HEK293 (cell line): ENCODE results near the gene CDK11B.

Experiments
- CTCF ChIA-PET: fragments of 350-600 bp; formaldehyde crosslinking; extraction: SDS; loops from one replicate; lab custom pipeline; 2021; ENCODE audit warnings: antibody characterized with exemption; lab: Yijun Ruan, JAX
- POLR2A ChIA-PET: fragments of 300-600 bp; formaldehyde crosslinking; extraction: SDS; loops from one replicate; lab custom pipeline; 2020; ENCODE audit warnings: antibody characterized with exemption, inconsistent platforms; lab: Yijun Ruan, JAX
- H3K27ac ChIP-seq: fragments of 200-500 bp; sonication (Bioruptor generic); 2 replicates; pipeline ENCODE4 v1.5.1; 2014; ENCODE audit warnings: low read depth, low read length, control low read depth, inconsistent platforms; ENCODE audit errors: extremely low read depth
- H3K36me3 ChIP-seq, 2 experiments: fragments of 200-500 bp in 1 of 2; sonication (Bioruptor generic) in 1 of 2; 1 replicate in 1 of 2; 2 replicates in 1 of 2; pipeline ENCODE4 v1.5.1; 2014 to 2017; ENCODE audit warnings: inconsistent platforms in 2 of 2, low read length in 2 of 2; ENCODE audit not compliant: control insufficient read depth in 2 of 2, insufficient read depth in 1 of 2
- H3K4me1 ChIP-seq: fragments of 200-500 bp; sonication (Bioruptor generic); 2 replicates; pipeline ENCODE4 v1.5.1; 2014; ENCODE audit warnings: mild to moderate bottlenecking, low read length, inconsistent platforms; ENCODE audit not compliant: control insufficient read depth, insufficient read depth
- H3K4me3 ChIP-seq: 2 replicates; pipeline ENCODE4 v1.5.1; 2011; ENCODE audit warnings: low read depth, mild to moderate bottlenecking, control low read depth, low read length, moderate library complexity
- H3K9me3 ChIP-seq: fragments of 200-500 bp; sonication (Bioruptor generic); 2 replicates; pipeline ENCODE4 v1.5.1; 2014; ENCODE audit warnings: low read depth, low read length, inconsistent platforms; ENCODE audit not compliant: control insufficient read depth, insufficient read depth
- BCL11A ChIP-seq: fragments of 450-650 bp; formaldehyde crosslinking; IDR thresholded peaks from 2 replicates; pipeline ENCODE4 v1.5.1; 2016; ENCODE audit warnings: low read depth, missing biosample characterization, missing genetic modification characterization
- BCL11B ChIP-seq: fragments of 450-650 bp; formaldehyde crosslinking; IDR thresholded peaks from 2 replicates; pipeline ENCODE4 v1.5.1; 2016; ENCODE audit warnings: low read depth, missing biosample characterization, missing genetic modification characterization
- GLIS1 ChIP-seq: fragments of 450-650 bp; formaldehyde crosslinking; IDR thresholded peaks from 2 replicates; pipeline ENCODE4 v1.5.1; 2016; ENCODE audit warnings: missing biosample characterization, missing genetic modification characterization
- GLIS2 ChIP-seq: fragments of 450-650 bp; formaldehyde crosslinking; IDR thresholded peaks from 2 replicates; pipeline ENCODE4 v1.5.1; 2016; ENCODE audit warnings: missing biosample characterization, missing genetic modification characterization
- HIC1 ChIP-seq: fragments of 450-650 bp; formaldehyde crosslinking; IDR thresholded peaks from 2 replicates; pipeline ENCODE4 v1.5.1; 2016; ENCODE audit warnings: missing biosample characterization, missing genetic modification characterization
- INSM2 ChIP-seq: fragments of 450-650 bp; formaldehyde crosslinking; IDR thresholded peaks from 2 replicates; pipeline ENCODE4 v1.5.1; 2016; ENCODE audit warnings: missing biosample characterization, missing genetic modification characterization
- ZFHX2 ChIP-seq: fragments of 450-650 bp; formaldehyde crosslinking; conservative IDR thresholded peaks from 2 replicates; pipeline ENCODE4 v1.5.1; 2016; ENCODE audit warnings: missing biosample characterization, missing genetic modification characterization
- ZNF138 ChIP-seq: fragments of 450-650 bp; formaldehyde crosslinking; IDR thresholded peaks from 2 replicates; pipeline ENCODE4 v1.5.1; 2016; ENCODE audit warnings: missing biosample characterization, missing genetic modification characterization, borderline replicate concordance
- ZNF140 ChIP-seq: fragments of 450-650 bp; formaldehyde crosslinking; IDR thresholded peaks from 2 replicates; pipeline ENCODE4 v1.5.1; 2016; ENCODE audit warnings: missing biosample characterization, missing genetic modification characterization
- ZNF146 ChIP-seq: fragments of 450-650 bp; formaldehyde crosslinking; IDR thresholded peaks from 2 replicates; pipeline ENCODE4 v1.5.1; 2016; ENCODE audit warnings: missing biosample characterization, missing genetic modification characterization
- ZNF2 ChIP-seq: fragments of 450-650 bp; formaldehyde crosslinking; IDR thresholded peaks from 2 replicates; pipeline ENCODE4 v1.5.1; 2016; ENCODE audit warnings: missing biosample characterization, missing genetic modification characterization
- ZNF202 ChIP-seq: fragments of 450-650 bp; formaldehyde crosslinking; IDR thresholded peaks from 2 replicates; pipeline ENCODE4 v1.5.1; 2016; ENCODE audit warnings: missing biosample characterization, missing genetic modification characterization, borderline replicate concordance
- ZNF23 ChIP-seq: fragments of 450-650 bp; formaldehyde crosslinking; IDR thresholded peaks from 2 replicates; pipeline ENCODE4 v1.5.1; 2016; ENCODE audit warnings: missing biosample characterization, missing genetic modification characterization, borderline replicate concordance
- ZNF292 ChIP-seq: fragments of 450-650 bp; formaldehyde crosslinking; IDR thresholded peaks from 2 replicates; pipeline ENCODE4 v1.5.1; 2016; ENCODE audit warnings: low read depth, missing biosample characterization, missing genetic modification characterization, borderline replicate concordance
- ZNF324 ChIP-seq: fragments of 450-650 bp; formaldehyde crosslinking; IDR thresholded peaks from 2 replicates; pipeline ENCODE4 v1.5.1; 2016; ENCODE audit warnings: missing biosample characterization, missing genetic modification characterization
- ZNF416 ChIP-seq: fragments of 450-650 bp; formaldehyde crosslinking; IDR thresholded peaks from 2 replicates; pipeline ENCODE4 v1.5.1; 2016; ENCODE audit warnings: missing biosample characterization, missing genetic modification characterization
- ZNF561 ChIP-seq: fragments of 450-650 bp; IDR thresholded peaks from 2 replicates; pipeline ENCODE4 v1.5.1; 2018; ENCODE audit warnings: missing biosample characterization, missing genetic modification characterization, borderline replicate concordance
- ZNF747 ChIP-seq: fragments of 450-650 bp; formaldehyde crosslinking; IDR thresholded peaks from 2 replicates; pipeline ENCODE4 v1.5.1; 2016; ENCODE audit warnings: missing biosample characterization, missing genetic modification characterization
- ZNF777 ChIP-seq: fragments of 450-650 bp; formaldehyde crosslinking; IDR thresholded peaks from 2 replicates; pipeline ENCODE4 v1.5.1; 2017; ENCODE audit warnings: missing biosample characterization, missing genetic modification characterization, borderline replicate concordance
- ZSCAN18 ChIP-seq: fragments of 450-650 bp; formaldehyde crosslinking; IDR thresholded peaks from 2 replicates; pipeline ENCODE4 v1.5.1; 2016; ENCODE audit warnings: missing biosample characterization, missing genetic modification characterization
- TF ChIP-seq, protein P1 (sequence below): fragments of 450-650 bp; formaldehyde crosslinking; IDR thresholded peaks from 2 replicates; pipeline ENCODE4 v1.5.1; 2016; ENCODE audit warnings: missing biosample characterization, missing genetic modification characterization
- TF ChIP-seq, protein P2 (sequence below): fragments of 450-650 bp; formaldehyde crosslinking; IDR thresholded peaks from 2 replicates; pipeline ENCODE4 v1.5.1; 2016; ENCODE audit warnings: missing biosample characterization, missing genetic modification characterization

The CDK11B gene

DNA sequence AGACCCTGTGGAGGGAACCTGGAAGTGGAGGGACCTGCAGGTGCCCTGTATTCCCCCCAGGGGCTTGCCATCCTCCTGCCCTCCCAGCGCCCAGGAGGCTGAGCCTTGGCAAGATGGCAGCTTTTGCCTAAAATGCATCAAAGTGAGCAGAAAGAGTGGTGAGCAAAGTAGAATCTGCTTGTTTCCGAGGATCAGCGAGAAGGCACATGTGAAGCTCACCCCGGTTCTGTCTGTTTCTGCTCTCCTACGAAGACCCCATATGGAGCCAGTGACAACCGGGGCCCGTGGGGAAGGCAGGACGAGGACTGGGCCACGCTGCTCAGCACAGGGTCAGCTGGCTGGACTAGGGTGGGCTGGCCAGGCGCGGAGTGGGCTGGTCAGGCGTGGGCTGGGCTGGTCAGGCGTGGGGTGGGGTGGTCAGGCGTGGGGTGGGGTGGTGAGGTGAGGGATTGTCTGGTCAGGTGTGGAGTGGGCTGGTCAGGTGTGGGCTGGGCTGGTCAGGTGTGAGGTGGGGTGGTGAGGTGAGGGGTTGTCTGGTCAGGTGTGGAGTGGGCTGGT is 53.7 kb downstream of the CDK11B start:
- no peak overlapping the region for H3K27ac ChIP-seq
- CTCF ChIA-PET = no interaction called here
- no peak overlapping the region for H3K4me3 ChIP-seq
- TF ChIP-seq INSM2 (tag by site-specific recombination) (no peak), BCL11A (tag by site-specific recombination) (peak; percentile 16; the same call in 1 of the 2 replicates), ZNF2 (tag by site-specific recombination) (no peak), GLIS2 (tag by site-specific recombination) (peak; percentile 33; the same call in 1 of the 2 replicates), BCL11B (tag by site-specific recombination) (0 out of 2 replicates have a peak, but pooled peaks have one; percentile 20), HIC1 (0 out of 2 replicates have a peak, but pooled peaks have one; percentile 37), ZNF146 (tag by site-specific recombination) (no peak)
- TF ChIP-seq, protein P1, sequence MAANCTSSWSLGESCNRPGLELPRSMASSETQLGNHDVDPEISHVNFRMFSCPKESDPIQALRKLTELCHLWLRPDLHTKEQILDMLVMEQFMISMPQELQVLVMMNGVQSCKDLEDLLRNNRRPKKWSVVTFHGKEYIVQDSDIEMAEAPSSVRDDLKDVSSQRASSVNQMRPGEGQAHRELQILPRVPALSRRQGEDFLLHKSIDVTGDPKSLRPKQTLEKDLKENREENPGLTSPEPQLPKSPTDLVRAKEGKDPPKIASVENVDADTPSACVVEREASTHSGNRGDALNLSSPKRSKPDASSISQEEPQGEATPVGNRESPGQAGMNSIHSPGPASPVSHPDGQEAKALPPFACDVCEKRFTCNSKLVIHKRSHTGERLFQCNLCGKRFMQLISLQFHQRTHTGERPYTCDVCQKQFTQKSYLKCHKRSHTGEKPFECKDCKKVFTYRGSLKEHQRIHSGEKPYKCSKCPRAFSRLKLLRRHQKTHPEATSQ (tag by site-specific recombination) = no peak
- no peaks in the 10 kb centered on the region for H3K36me3 ChIP-seq
- POLR2A ChIA-PET = no interaction called here
- H3K9me3 ChIP-seq = no peaks in the 10 kb centered on the region
- no peaks in the 10 kb centered on the region; the same call in 1 of the 2 replicates for H3K4me1 ChIP-seq

DNA sequence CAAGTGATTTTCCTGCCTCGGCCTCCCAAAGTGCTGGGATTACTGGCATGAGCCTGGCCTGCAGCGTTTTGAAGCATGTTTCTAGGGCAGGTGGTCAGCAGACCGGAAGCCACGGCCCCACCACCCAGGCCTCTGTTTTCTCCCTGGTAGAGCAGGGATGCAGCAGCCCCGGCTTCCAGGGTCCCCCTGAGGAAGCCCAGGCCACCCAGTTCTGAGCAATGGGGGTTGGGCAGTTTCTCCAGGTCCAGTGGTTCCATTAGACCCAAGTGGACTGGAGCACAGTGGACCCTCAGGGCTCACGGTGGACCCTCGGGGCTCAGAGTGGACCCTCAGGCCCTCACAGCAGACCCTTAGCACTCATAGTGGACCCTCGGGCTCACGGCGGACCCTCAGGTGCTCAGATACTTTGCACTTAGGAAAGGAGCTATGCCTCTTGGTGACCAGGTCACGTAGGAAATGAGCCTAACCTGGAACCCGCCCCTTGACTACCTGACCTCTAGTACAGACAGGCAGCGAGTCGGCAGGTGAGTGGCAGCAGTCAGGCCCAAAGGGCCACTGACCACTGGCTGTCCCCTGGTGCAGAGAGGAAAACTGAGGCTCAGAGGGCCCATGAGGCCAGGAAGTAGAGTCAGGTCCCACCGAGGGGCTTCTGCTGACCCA is 54.3 kb downstream of the CDK11B start:
- H3K9me3 ChIP-seq = no peaks in the 10 kb centered on the region
- no peaks in the 10 kb centered on the region; the same call in 1 of the 2 replicates for H3K4me1 ChIP-seq
- ChIA-PET POLR2A (interaction anchor here (1.5 kb wide), 1 partner anchor 24 kb away, joined by 3 read pairs; no protein-coding TSS in a partner anchor), CTCF (no interaction called here)
- H3K36me3 ChIP-seq = no peaks in the 10 kb centered on the region
- no peak for TF ChIP-seq ZNF561 (tag by site-specific recombination)
- TF ChIP-seq ZNF140 (tag by site-specific recombination) = no peak
- TF ChIP-seq ZFHX2 (tag by site-specific recombination) = no peak
- TF ChIP-seq ZNF416 (tag by site-specific recombination) = no peak
- TF ChIP-seq ZNF202 (tag by site-specific recombination) = no peak
- TF ChIP-seq ZNF324 (tag by site-specific recombination) = no peak
- no peak for TF ChIP-seq ZNF777 (tag by site-specific recombination)
- TF ChIP-seq ZNF747 (tag by site-specific recombination) = no peak
- TF ChIP-seq, protein P2, sequence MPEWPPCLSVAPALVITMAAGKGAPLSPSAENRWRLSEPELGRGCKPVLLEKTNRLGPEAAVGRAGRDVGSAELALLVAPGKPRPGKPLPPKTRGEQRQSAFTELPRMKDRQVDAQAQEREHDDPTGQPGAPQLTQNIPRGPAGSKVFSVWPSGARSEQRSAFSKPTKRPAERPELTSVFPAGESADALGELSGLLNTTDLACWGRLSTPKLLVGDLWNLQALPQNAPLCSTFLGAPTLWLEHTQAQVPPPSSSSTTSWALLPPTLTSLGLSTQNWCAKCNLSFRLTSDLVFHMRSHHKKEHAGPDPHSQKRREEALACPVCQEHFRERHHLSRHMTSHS (tag by site-specific recombination) = no peak
- no peak for TF ChIP-seq ZSCAN18 (tag by site-specific recombination)
- TF ChIP-seq ZNF138 = no peak
- TF ChIP-seq GLIS1 (tag by site-specific recombination) = no peak
- no peak for TF ChIP-seq ZNF23 (tag by site-specific recombination)
- TF ChIP-seq ZNF292 = no peak
- no peak overlapping the region for H3K4me3 ChIP-seq
- no peak overlapping the region for H3K27ac ChIP-seq
